ENCODE data around the gene FREM3.

DNA sequence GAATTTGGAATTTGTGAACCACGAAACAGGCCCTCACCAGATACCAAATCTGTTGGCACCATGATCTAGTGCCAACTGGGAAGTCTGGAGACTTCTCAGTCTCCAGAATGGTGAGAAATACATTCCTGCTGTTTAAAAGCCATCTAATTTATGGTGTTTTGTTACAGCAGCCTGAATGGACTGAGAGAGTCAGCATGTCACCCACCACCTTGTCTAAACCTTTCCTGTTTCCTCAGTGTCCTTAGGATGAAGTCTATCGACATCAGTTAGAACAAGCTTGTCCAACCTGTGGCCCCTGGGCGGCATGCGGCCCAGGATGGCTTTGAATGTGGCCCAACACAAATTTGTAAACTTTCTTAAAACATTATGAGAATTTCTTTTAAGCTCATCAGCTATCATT is 42.1 kb downstream of the FREM3 start:
- no peak for TF ChIP-seq CTCF (IDR thresholded peaks at IDR 0.05)
- TF ChIP-seq POLR2AphosphoS5 (IDR thresholded peaks at IDR 0.05), result no peak
